Testis (tissue), 2 donors: ENCODE results near the gene LRRC2.

Source experiments
- CTCF ChIP-seq, 3 experiments: fragments of 450-650 bp in 2 of 3; fragments of 200-600 bp in 1 of 3; sonication (generic) in 1 of 3; IDR thresholded peaks; one replicate each; pipeline ENCODE4 v1.5.1; 2016 to 2019; ENCODE audit warnings: antibody characterized with exemption in 3 of 3, mild to moderate bottlenecking in 2 of 3, moderate library complexity in 1 of 3
- POLR2A ChIP-seq: fragments of 450-650 bp; IDR thresholded peaks from one replicate; pipeline ENCODE4 v1.6.1; 2017; ENCODE audit warnings: antibody characterized with exemption, mild to moderate bottlenecking, moderate library complexity

DNA sequence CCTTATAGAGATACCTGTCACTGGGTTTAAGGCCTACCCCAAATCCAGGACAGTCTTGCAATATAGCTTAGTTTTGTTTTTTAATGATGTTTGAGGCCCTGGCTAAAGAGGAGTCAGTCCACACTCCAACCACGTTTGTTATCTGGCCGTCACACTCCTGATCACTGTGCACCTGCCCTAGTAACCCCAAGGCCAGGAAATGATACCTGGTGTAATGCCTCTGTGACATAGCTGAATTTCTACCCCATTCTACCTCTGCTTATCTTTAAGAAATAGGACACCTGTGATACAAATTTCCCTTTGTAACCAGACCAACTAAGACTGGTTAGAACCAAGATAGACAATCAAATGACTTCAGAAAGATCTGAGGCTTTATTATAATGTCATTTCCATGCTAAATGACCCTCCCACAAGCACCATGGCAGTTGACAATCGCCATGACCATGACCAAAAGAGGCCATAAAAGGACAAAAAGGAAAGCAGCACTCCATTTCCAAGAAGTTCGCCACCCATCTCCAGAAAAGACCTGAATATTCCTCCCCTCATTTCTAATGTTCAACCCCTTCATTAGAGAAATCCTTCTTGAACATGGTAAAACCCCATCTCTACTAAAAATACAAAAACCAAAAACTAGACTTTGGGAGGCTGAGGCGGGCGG is 73.1 kb downstream of the LRRC2 start:
- TF ChIP-seq CTCF (IDR thresholded peaks at IDR 0.05) (no peak), POLR2A (no peak)
